GM23248 (cell line): ENCODE data around the gene MRPL17.

ENCODE experiments used
- EZH2 ChIP-seq: fragments of 200-600 bp; sonication (generic); IDR thresholded peaks from 2 replicates; pipeline ENCODE4 v1.6.1; 2018; ENCODE audit warnings: antibody characterized with exemption, mild to moderate bottlenecking; ENCODE audit not compliant: insufficient read depth, poor library complexity, severe bottlenecking
- EZH2phosphoT487 ChIP-seq: fragments of 200-600 bp; sonication (generic); IDR thresholded peaks from 2 replicates; pipeline ENCODE4 v1.6.1; 2018; ENCODE audit warnings: antibody characterized with exemption, moderate library complexity, mild to moderate bottlenecking, low read depth; ENCODE audit not compliant: insufficient read depth

- TF ChIP-seq EZH2 (no peak), EZH2phosphoT487 (no peak)
These were observed 25.7 kb upstream of the MRPL17 start for GRCh38 chr11:6708876-6709275.
